Left ventricle myocardium inferior (tissue), 1 donor: ENCODE results near the gene DRC1. TPM values are rescaled to one million over a fixed set of nuclear protein-coding genes. Genes with fewer than 3 reads are reported as not detected.

ENCODE experiments used
- DNase-seq: peaks from one replicate; pipeline ENCODE4 v3.0.0-alpha.2; 2020
- H3K27ac ChIP-seq: fragments of 200-600 bp; replicated peaks from 2 replicates; pipeline ENCODE4 v1.8.0; 2021
- H3K27me3 ChIP-seq: fragments of 200-600 bp; 2 replicates; pipeline ENCODE4 v1.8.0; 2021; ENCODE audit warnings: low read depth
- H3K36me3 ChIP-seq: fragments of 200-600 bp; 2 replicates; pipeline ENCODE4 v1.8.0; 2021
- H3K4me1 ChIP-seq: fragments of 200-600 bp; 2 replicates; pipeline ENCODE4 v1.8.0; 2021
- H3K4me3 ChIP-seq: fragments of 200-600 bp; 2 replicates; pipeline ENCODE4 v1.8.0; 2021; ENCODE audit warnings: mild to moderate bottlenecking, moderate library complexity
- H3K9me3 ChIP-seq: fragments of 200-600 bp; replicated peaks from 2 replicates; pipeline ENCODE4 v1.8.0; 2021
- CTCF ChIP-seq: fragments of 200-600 bp; IDR thresholded peaks from 2 replicates; pipeline ENCODE4 v1.8.0; 2021; ENCODE audit warnings: antibody characterized with exemption, mild to moderate bottlenecking, borderline replicate concordance
- intact Hi-C: fragments of 100-400 bp; cut with micrococcal nuclease; formaldehyde crosslinking; loops from one replicate; pipeline ENCODE4 v1.11.0; 2022
- total RNA-seq: library from RNA; stranded (reverse); fragmentation: NEBNext Ultra II Directional; extraction: Animal tissue kit (Norgen Biotek cat#: 25700); gene quantifications from one replicate; pipeline ENCODE4 v1.2.1, GENCODE V29; 2021
- donor health status: DM: no; HTN: yes; CAD: no; lungs with severe emphysema.

Gene DRC1
- total RNA-seq, 1 donor from 2014 or later, result not detected

- intact Hi-C loops, result no loop called here
- H3K27me3 ChIP-seq, result no peaks in the 10 kb centered on the region
- no peak overlapping the region for H3K27ac ChIP-seq
- H3K4me1 ChIP-seq, result peaks cover 5% of the 10 kb centered on the region
- no peak for TF ChIP-seq CTCF
- no peak overlapping the region for H3K4me3 ChIP-seq
- no peak for DNase-seq
- no peaks in the 10 kb centered on the region for H3K9me3 ChIP-seq
- no peaks in the 10 kb centered on the region for H3K36me3 ChIP-seq
Measured at GRCh38 chr2:26489213-26489850, 87.6 kb downstream of the DRC1 start.

DNA sequence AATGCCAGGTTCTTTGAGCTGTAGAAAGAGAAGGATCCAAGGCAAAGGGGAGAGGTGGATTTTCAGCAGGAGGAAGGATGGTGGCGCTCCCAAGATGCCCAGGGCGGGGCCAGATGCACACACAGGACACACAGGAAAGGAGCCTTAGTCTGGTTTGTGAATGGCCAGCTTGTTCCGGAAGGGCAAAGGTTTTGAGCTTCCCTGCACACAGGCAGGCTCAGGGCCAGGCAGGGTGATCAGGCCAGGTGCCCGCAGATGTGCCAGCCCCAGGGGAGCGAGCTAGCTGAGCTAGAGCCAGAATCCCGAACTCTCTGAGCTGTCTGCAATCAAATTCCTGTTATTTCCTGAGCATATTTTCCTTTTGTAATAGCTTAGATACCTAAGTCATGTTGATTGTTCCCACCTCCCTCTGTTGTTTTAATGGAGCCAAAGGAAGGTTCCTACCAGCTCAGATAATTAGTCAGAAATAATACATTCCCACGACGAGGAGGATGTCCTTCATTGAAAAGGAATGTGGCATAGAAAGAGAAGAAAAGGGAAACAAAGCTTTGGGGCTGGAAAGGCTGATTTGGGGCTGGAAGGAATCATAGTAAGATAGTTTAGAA is 89.9 kb downstream of the DRC1 start:
- intact Hi-C loops, result no loop called here
- H3K27ac ChIP-seq, result no peak overlapping the region
- no peak overlapping the region for H3K4me3 ChIP-seq
- no peaks in the 10 kb centered on the region for H3K27me3 ChIP-seq
- H3K9me3 ChIP-seq, result peaks cover 4% of the 10 kb centered on the region
- DNase-seq, result no peak
- H3K4me1 ChIP-seq, result no peaks in the 10 kb centered on the region
- H3K36me3 ChIP-seq, result no peaks in the 10 kb centered on the region
- no peak for TF ChIP-seq CTCF

DNA sequence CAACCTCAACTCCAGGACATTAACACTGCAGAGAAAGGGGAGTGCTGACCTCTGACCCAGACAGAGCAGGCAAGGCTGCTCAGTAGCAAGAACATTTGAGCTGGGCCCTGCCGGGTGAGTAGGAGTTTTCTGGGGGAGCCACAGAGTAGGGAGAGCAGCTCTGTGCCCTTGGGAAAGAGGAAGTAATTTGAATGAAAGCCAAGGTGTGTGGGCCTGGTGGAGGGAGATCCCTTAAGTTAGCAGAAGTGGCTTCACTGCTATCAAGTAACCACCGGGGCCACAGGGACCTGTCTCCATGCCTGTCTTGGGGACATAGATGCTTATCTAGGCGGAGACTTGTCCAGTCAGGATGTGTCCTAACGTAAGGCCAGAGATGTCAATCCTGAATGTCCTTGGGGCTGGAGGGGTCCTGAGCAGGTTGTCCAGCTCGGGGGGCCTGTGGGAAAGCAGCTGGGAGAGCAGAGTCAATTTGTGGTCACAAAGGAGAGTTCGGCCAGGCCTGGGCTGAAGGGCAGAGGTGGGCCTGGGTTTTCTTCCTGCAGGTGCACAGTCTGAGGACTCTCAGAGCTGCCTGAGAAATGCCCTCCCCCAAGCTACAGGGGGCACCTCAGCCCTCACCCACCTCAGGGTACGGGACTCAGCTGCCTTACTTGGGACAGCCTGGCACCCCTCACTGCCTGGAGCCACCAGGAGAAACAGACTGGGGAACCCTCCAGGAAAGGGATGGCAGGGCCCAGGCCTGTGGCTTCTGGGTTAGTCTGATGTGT is 91.2 kb downstream of the DRC1 start:
- no peaks in the 10 kb centered on the region for H3K36me3 ChIP-seq
- H3K4me3 ChIP-seq, result no peak overlapping the region
- H3K27me3 ChIP-seq, result peaks cover 4% of the 10 kb centered on the region
- H3K9me3 ChIP-seq, result peaks cover 4% of the 10 kb centered on the region
- TF ChIP-seq CTCF, result no peak
- intact Hi-C loops, result no loop called here
- no peak overlapping the region for H3K27ac ChIP-seq
- no peak for DNase-seq
- no peaks in the 10 kb centered on the region for H3K4me1 ChIP-seq

DNA sequence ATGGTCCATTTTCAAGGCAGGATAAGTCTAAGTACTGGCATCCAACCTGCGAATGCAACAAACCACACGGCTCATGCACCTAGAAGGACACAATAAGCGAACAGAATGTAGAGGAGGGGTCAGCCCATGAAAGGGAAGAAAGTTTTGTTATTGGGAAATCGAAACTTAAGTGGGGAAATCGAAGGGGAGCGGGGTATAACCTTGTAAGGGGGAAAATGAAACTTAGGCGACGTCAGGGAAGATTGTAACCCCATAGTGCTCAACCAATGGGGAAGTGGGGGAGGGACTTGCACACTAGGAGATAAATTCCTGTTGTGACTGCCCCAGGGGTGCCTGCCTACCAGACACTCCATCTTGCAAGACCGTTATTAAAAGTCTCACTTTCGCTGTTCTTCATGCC is 91.8 kb downstream of the DRC1 start:
- intact Hi-C loops, result no loop called here
- Histone ChIP-seq H3K36me3 (no peaks in the 10 kb centered on the region), H3K4me3 (no peak overlapping the region), H3K9me3 (peaks cover 4% of the 10 kb centered on the region), H3K4me1 (no peaks in the 10 kb centered on the region), H3K27ac (no peak overlapping the region), H3K27me3 (peaks cover 10% of the 10 kb centered on the region)
- DNase-seq, result no peak
- no peak for TF ChIP-seq CTCF

DNA sequence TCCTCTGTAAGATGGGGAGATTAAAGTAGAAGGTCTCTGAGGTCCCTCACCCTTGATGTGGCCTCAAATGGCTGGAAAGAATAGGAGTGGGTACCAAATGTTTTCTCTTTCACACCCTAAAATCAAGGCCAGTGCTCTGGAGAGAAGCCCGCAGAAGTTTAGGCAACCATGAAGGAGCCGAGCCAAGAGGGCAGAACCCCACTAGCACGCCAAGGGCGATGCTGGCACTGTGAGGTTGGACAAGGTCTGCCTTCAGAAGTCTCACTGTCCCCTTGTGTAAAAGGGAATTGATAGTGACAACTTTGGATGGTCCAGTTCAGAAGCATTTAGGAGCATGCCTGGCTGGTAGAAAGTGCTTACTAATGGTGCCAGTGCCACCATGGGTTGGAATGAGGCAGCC is 92.5 kb downstream of the DRC1 start:
- Histone ChIP-seq H3K27me3 (peaks cover 12% of the 10 kb centered on the region), H3K4me1 (no peaks in the 10 kb centered on the region), H3K9me3 (peaks cover 4% of the 10 kb centered on the region), H3K27ac (no peak overlapping the region), H3K36me3 (no peaks in the 10 kb centered on the region), H3K4me3 (no peak overlapping the region)
- TF ChIP-seq CTCF, result no peak
- intact Hi-C loops, result no loop called here
- no peak for DNase-seq
